ENCODE measurements around the gene NCAPD2.

DNA sequence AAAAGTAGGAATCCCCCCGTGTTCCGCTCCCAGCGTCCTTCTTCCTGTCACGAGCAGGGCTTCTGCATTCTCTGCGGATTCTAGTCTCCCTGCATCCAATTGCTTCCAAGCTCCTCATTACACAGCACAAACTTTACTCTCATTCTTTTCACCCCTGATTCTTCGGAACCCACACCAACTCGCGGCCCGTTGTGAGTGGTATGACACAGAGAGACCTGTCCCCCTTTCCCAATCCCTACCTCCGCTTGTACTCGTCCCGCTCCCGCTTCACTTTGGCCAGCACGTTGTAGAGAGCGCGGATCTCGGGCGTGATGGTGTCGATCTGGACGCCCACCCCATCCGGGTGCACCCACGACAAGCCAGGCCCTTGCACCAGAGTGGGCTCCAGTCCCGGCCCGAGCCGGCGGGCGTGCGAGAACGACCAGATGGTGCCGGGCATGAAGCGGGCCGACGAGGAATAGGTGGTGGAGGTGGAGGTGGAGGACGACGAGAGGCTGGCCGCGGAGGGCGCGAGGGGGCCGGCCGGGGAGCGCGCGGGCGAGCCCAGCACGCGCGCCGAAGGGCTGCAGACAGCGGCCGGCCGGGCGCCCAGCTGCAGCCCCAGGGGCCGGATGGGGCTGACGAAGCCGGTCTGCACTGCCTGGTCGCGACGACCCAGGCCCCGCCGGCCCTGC is 61.3 kb downstream of the NCAPD2 start:
- TF ChIP-seq, protein P1, sequence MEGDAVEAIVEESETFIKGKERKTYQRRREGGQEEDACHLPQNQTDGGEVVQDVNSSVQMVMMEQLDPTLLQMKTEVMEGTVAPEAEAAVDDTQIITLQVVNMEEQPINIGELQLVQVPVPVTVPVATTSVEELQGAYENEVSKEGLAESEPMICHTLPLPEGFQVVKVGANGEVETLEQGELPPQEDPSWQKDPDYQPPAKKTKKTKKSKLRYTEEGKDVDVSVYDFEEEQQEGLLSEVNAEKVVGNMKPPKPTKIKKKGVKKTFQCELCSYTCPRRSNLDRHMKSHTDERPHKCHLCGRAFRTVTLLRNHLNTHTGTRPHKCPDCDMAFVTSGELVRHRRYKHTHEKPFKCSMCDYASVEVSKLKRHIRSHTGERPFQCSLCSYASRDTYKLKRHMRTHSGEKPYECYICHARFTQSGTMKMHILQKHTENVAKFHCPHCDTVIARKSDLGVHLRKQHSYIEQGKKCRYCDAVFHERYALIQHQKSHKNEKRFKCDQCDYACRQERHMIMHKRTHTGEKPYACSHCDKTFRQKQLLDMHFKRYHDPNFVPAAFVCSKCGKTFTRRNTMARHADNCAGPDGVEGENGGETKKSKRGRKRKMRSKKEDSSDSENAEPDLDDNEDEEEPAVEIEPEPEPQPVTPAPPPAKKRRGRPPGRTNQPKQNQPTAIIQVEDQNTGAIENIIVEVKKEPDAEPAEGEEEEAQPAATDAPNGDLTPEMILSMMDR (optimal IDR thresholded peaks at IDR 0.05 in 1 of 3, IDR thresholded peaks at IDR 0.05 in 1 of 3, conservative IDR thresholded peaks at IDR 0.05 in 1 of 3; ENCODE audit: extremely low read depth in 1 of 3, insufficient read depth in 2 of 3, low read length in 3 of 3): no peak
- TF ChIP-seq EZH2 (IDR thresholded peaks at IDR 0.05; ENCODE audit: low read length): no peak
